ENCODE results near the gene SUMO2.
A peak's percentile ranks its signal among the peaks of the same experiment; 100 is the strongest.
"Not testable (repeated sequence)": the region's sequence is repeated elsewhere in the genome, so short reads cannot be mapped to it uniquely, and the experiment has no call there.

The SUMO2 gene

GRCh38 chr17:75135946-75136345 is 46.8 kb downstream of the SUMO2 start:
- DNase-seq (ENCODE audit: low read depth) = no peak
- no peak for TF ChIP-seq CTCF (IDR thresholded peaks at IDR 0.05; ENCODE audit: low read depth, low read length, missing control alignments)
- H3K4me3 ChIP-seq (ENCODE audit: low read depth, low read length) = no peak overlapping the region
- in situ Hi-C loops (cut with HindIII; ENCODE audit: low sequenced_read_pairs) = loop anchor here (5.0 kb wide), 1 partner anchor 84 kb away; no protein-coding TSS in a partner anchor

DNA sequence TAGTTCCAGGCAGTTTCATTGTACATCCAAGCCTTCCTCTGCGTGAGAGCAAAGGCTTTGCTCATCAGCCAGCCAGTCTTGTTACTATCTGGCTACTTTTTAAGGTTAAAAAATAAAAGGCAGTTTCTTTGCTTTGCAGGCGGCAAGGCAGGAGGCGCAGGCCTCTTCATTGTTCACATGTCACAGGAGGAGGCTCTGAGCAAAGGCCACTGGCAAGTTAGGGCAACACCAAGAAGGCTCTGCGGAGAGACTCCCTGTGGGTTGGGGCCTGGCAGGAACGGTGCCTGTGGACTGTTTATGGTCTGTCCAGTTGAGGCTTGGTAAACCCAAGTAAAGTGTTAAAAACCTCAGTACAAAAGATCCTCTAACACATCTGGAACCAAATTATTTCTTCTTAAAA is 47.3 kb downstream of the SUMO2 start:
- no peak for TF ChIP-seq CTCF (IDR thresholded peaks at IDR 0.05; ENCODE audit: low read depth, low read length, missing control alignments)
- no peak overlapping the region for H3K4me3 ChIP-seq (ENCODE audit: low read depth, low read length)
- in situ Hi-C loops (cut with HindIII; ENCODE audit: low sequenced_read_pairs) = loop anchor here (5.0 kb wide), 1 partner anchor 83 kb away; no protein-coding TSS in a partner anchor
- DNase-seq (ENCODE audit: low read depth) = no peak

- in situ Hi-C loops (cut with HindIII; ENCODE audit: low sequenced_read_pairs); DNase-seq (ENCODE audit: low read depth); H3K4me3 ChIP-seq (ENCODE audit: low read depth, low read length): not testable (repeated sequence)
Measured at GRCh38 chr17:75133607-75134347, 49.0 kb downstream of the SUMO2 start.

DNA sequence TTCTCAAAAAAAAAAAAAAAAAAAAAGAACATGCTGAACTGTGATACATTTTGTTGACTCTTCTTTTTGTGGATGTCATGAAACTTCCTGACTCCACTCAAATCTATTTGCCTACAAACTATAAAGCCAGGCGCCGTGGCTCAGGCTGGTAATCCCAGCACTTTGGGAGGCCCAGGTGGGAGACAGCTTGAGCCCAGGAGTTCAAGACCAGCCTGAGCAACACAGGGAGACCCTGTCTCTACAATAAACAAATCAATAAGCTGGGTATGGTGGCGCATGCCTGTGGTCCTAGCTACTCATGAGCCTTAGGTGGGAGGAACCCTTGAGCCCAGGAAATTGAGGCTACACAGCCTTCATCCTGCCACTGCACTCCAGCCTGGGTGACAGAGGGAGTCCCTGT is 49.8 kb downstream of the SUMO2 start:
- in situ Hi-C loops (cut with HindIII; ENCODE audit: low sequenced_read_pairs) = no loop called here
- DNase-seq (ENCODE audit: low read depth) = no peak
- H3K4me3 ChIP-seq (ENCODE audit: low read depth, low read length) = no peak overlapping the region
- no peak for TF ChIP-seq CTCF (IDR thresholded peaks at IDR 0.05; ENCODE audit: low read depth, low read length, missing control alignments)

DNA sequence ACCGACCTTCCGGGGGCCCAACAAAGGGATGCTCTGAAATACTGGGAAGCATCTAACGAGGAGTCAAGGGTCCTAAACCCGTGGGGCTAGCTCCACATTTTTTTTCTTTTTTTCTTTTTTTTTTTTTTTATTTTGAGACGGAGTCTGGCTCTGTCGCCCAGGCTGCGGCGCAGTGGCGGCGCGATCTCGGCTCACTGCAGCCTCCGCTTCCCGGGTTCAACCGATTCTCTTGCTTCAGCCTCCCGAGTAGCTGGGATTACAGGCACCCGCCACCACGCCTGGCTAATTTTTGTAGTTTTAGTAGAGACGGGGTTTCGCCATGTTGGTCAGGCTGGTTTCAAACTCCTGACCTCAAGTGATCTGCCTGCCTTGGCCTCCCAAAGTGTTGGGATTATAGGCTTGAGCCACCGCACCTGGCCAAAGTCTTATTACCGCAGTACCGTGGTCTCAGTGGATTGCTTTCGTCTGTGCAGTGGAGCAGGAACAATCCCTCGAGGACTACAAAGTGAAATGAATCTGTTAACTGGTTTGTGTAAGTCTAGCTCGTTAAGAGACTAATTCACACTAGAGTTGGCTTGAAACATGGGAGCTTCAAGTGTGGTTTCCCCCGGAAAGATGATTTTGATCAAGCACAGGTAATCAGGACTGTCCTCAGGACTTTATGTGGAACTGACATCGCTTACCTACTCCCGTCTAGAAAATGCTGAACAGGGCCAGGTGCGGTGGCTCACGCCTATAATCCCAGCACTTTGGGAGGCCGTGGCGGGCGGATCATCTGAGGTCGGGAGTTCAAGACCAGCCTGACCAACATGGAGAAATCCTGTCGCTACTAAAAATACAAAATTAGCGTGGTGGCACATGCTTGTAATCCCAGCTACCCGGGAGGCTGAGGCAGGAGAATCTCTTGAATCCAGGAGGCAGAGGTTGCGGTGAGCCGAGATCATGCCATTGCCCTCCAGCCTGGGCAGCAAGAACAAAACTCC is 50.5 kb downstream of the SUMO2 start:
- peak overlapping the region; percentile 82 for H3K4me3 ChIP-seq (ENCODE audit: low read depth, low read length)
- DNase-seq (ENCODE audit: low read depth); in situ Hi-C loops (cut with HindIII; ENCODE audit: low sequenced_read_pairs): not testable (repeated sequence)

DNA sequence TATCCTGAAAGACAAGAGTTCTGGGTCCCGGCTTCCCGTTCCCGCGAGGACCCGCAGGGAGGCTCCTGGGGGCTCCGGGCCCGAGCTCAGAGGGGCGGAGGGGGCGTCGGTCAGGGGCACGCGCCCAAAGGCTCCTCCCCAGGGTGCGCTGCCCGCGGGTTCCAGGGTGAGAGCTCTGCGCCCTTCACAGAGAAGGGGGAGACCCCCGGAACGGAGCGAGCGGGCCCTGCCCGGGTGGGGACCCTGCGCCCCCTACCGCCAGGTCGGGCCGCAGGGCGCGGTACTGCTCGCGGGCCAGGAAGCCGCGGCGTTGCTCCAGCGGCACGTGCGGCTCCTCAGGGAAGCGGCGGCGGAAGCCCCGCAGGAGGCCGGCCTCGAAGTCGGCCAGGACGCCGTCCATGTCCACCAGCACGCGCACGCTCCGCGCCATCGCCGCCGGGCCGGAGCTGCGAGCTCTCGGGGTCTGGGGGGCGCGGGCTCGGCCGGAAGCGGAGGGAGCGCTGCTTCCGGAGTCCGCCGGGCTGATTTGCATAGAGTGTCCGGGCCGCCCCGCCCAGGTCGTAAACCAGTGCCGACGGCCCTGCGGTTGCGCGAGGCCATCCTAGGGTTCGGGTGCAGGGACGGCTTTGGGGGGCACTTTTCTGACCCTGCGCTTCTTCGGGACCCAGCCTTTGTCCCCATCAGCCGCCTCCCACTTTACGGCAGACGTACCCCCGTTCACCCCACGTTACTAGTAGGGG is 51.3 kb downstream of the SUMO2 start, which contains the start of gene NT5C:
NT5C (minus strand) TSS at position 465 of the 740 bp plus-strand sequence; CDS start at position 430, 35 bp downstream.
- H3K4me3 ChIP-seq (ENCODE audit: low read depth, low read length) = peak within 1 kb of the TSS; percentile 82
- DNase-seq (ENCODE audit: low read depth) = peak; percentile 34
- in situ Hi-C loops (cut with HindIII; ENCODE audit: low sequenced_read_pairs) = no loop called here
- TF ChIP-seq CTCF (IDR thresholded peaks at IDR 0.05; ENCODE audit: low read depth, low read length, missing control alignments) = peak; percentile 70

DNA sequence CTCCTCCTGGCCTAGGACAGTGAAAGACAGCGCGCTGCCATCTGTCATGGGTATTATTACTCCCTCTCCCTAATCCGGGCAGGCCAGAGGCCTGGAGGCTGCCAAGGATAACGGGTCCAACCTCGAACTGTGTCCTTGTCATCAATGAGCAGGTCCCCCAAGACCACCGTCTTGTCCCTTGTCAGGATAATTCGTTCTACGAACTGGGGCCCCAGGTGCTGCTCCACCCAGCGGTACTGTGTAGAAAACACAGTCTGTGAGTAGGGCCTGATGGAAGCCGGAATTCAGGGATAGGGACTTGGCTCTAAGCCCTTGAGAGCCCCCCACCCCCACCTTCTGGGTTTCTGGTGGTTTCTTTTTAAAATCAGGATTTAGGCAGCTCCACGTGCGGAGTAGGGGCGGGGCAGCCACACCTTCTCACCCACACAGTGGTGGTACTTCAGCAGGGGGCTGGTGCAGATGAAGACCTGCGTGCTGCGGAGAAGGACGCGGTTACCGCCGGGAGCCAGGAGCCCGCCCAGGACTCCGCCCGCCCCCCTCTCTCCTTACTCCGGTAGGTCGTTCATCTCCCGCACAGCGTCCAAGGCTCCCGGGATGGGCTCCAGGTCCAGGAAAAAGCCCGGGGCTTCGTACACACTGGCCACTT is 52.0 kb downstream of the SUMO2 start:
- peak overlapping the region; percentile 82 for H3K4me3 ChIP-seq (ENCODE audit: low read depth, low read length)
- peak; percentile 79 for TF ChIP-seq CTCF (IDR thresholded peaks at IDR 0.05; ENCODE audit: low read depth, low read length, missing control alignments)
- in situ Hi-C loops (cut with HindIII; ENCODE audit: low sequenced_read_pairs) = no loop called here
- DNase-seq (ENCODE audit: low read depth) = peak; percentile 40

Measured in astrocyte of the cerebellum (primary cell).